Heart right ventricle (tissue), 16 donors: ENCODE measurements around the gene UBL7. TPM values are rescaled to one million over a fixed set of nuclear protein-coding genes. Genes with fewer than 3 reads are reported as not detected.

Experiments used
- ATAC-seq, 8 donors: fragments of 200-7000 bp; cut with Tn5 transposase; one replicate each; pipeline ENCODE4 v1.9.1; 2020; ENCODE audit warnings: mild to moderate bottlenecking in 8 of 8, moderate library complexity in 8 of 8, moderate number of reproducible peaks in 1 of 8
- DNase-seq, 2 donors: peaks; one replicate each; pipeline ENCODE4 v3.0.0-alpha.2; 2020
- H3K27ac ChIP-seq, 10 donors: fragments of 200-600 bp; sonication (generic) in 2 of 10; one replicate each; pipeline versions ENCODE4 v1.5.0 to v1.8.0; 2020 to 2022; ENCODE audit warnings: mild to moderate bottlenecking in 3 of 10
- H3K27me3 ChIP-seq, 7 donors: fragments of 200-600 bp; one replicate each; pipeline ENCODE4 v1.8.0; 2021 to 2022; ENCODE audit warnings: mild to moderate bottlenecking in 2 of 7
- H3K36me3 ChIP-seq, 9 donors: fragments of 200-600 bp; sonication (generic) in 1 of 9; one replicate each; pipeline versions ENCODE4 v1.5.0 to v1.8.0; 2020 to 2022; ENCODE audit warnings: mild to moderate bottlenecking in 2 of 9
- H3K4me1 ChIP-seq, 9 donors: fragments of 200-600 bp; sonication (generic) in 1 of 9; one replicate each; pipeline versions ENCODE4 v1.5.0 to v1.8.0; 2020 to 2022; ENCODE audit warnings: mild to moderate bottlenecking in 4 of 9
- H3K4me3 ChIP-seq, 10 donors: fragments of 200-600 bp; sonication (generic) in 2 of 10; one replicate each; pipeline versions ENCODE4 v1.5.0 to v1.8.0; 2020 to 2022; ENCODE audit warnings: mild to moderate bottlenecking in 7 of 10, moderate library complexity in 2 of 10
- H3K9me3 ChIP-seq, 11 donors: fragments of 200-600 bp in 10 of 11; sonication (generic) in 2 of 11; one replicate each; pipeline versions ENCODE4 v1.5.0 to v1.8.0; 2013 to 2022; ENCODE audit warnings: mild to moderate bottlenecking in 2 of 11, control low read depth in 1 of 11, moderate library complexity in 1 of 11
- WGBS, 2 donors: extraction: QIAGEN DNeasy Blood & Tissue Kit; methylation state at CpG; one replicate each; pipeline ENCODE4 v1.1.7; 2013; ENCODE audit warnings: inconsistent platforms in 1 of 2; 5-methylcytosine and 5-hydroxymethylcytosine counted together
- intact Hi-C, 10 donors: fragments of 100-400 bp; cut with DNase I; formaldehyde crosslinking; loops; one replicate each; pipeline versions ENCODE4 v1.11.1 to v1.14.2; 2022
- polyA plus RNA-seq, 2 donors: library from polyadenylated mRNA; stranded (reverse); fragments of 200-250 nt; gene quantifications; one replicate each; pipeline ENCODE4 v1.2.3, GENCODE V29; 2013
- total RNA-seq, 10 donors: library from RNA; stranded (reverse); fragmentation: NEBNext Ultra II Directional in 3 of 10; extraction: Animal tissue kit (Norgen Biotek cat#: 25700) in 3 of 10; gene quantifications; one replicate each; pipeline versions ENCODE4 v1.2.1 to v1.2.4, GENCODE V29; 2021 to 2023
- TF ChIP-seq, protein P1 (sequence below), 9 donors: fragments of 200-600 bp; sonication (generic) in 2 of 9; IDR thresholded peaks; one replicate each; pipeline versions ENCODE4 v1.5.0 to v1.8.0; 2021 to 2022; ENCODE audit warnings: antibody characterized with exemption in 9 of 9, mild to moderate bottlenecking in 5 of 9, moderate library complexity in 1 of 9
- donor health status: Arrhythmogenic right ventricular cardiomyopathy.
- donor health status: ischemic (EF 13 %, LVEDD 7.1; RV severe dilation, severe dysfunction).
- donor health status: healthy with polysubstance abuse.
- donor health status: DM: no; HTN: yes; CAD: no.
- donor health status: DM: no; HTN: no; CAD: no.
- donor health status: ischemic (EF 25% LVEDD 6.9; RV normal size, moderate dysfunction).
- donor health status: ischemic (EF 25% LVEDD 5.7; RV mildly dilated, moderate dysfunction).
- donor health status: healthy.
- donor health status: DM: yes; HTN: yes; CAD: no.
- donor health status: Ischemic cardiomyopathy.
- donor health status: ischemic (EF 35%, LVEDD 5.7; RV mildly dilated, moderate dysfunction).
- donor health status: nonischemic (EF 11% LVEDD 7.7; RV severe dilation, severe dysfunction).
- donor health status: DM: yes; HTN: yes; CAD: no.
- donor health status: PGD.
- donor health status: ischemic (EF 29% LVEDD 5.4; RV normal size, mild dysfunction).
- donor health status: nonischemic (EF 23%, LVEDD 6.1; RV moderate dilation, normal function).

UBL7 gene
- total and polyA plus RNA-seq, 12 donors, result 47.0 to 56.6 (median 52.1) TPM

GRCh38 chr15:74499366-74499765 lies 38.4 kb upstream of the UBL7 start:
- TF ChIP-seq, protein P1, sequence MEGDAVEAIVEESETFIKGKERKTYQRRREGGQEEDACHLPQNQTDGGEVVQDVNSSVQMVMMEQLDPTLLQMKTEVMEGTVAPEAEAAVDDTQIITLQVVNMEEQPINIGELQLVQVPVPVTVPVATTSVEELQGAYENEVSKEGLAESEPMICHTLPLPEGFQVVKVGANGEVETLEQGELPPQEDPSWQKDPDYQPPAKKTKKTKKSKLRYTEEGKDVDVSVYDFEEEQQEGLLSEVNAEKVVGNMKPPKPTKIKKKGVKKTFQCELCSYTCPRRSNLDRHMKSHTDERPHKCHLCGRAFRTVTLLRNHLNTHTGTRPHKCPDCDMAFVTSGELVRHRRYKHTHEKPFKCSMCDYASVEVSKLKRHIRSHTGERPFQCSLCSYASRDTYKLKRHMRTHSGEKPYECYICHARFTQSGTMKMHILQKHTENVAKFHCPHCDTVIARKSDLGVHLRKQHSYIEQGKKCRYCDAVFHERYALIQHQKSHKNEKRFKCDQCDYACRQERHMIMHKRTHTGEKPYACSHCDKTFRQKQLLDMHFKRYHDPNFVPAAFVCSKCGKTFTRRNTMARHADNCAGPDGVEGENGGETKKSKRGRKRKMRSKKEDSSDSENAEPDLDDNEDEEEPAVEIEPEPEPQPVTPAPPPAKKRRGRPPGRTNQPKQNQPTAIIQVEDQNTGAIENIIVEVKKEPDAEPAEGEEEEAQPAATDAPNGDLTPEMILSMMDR (IDR thresholded peaks at IDR 0.05), result no peak
- Histone ChIP-seq H3K9me3 (no peaks in the 10 kb centered on the region), H3K36me3 (no peaks in the 10 kb centered on the region), H3K4me1 (no peaks in the 10 kb centered on the region), H3K27me3 (no peaks in the 10 kb centered on the region), H3K4me3 (no peak overlapping the region), H3K27ac (no peak overlapping the region)
- DNase-seq (no peak), ATAC-seq (no peak)
- 90 to 96% methylated on average over 2 of the region's 2 CpGs for WGBS, 2 donors
- intact Hi-C loops, result loop anchor here in 1 of 10 donors (10.0 kb wide), 1 partner anchor 55 kb away; no protein-coding TSS in a partner anchor

DNA sequence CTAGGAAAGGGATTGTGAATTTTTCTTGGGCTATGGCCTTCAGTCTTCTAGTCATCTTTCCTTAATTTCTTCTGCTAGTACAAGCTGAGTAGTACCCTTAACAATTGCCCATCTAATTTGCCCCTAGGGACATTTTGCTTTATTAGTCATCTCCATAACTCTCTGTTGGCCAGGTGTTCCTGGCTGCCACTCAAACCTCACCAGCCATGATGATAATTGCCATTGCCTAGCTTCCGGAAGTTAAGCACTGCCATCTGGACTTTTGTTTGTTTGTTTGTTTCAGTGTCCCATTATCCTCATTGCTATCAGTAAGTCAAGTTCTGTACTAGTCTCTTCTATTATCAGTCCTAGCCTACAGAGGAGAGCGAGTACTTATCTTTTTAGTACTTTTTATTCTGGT lies 36.6 kb upstream of the UBL7 start:
- H3K9me3 ChIP-seq, result no peaks in the 10 kb centered on the region
- WGBS, 2 donors, result 59 to 65% methylated on average over 2 of the region's 2 CpGs
- no peaks in the 10 kb centered on the region for H3K4me1 ChIP-seq
- intact Hi-C loops, result loop anchor here in 1 of 10 donors (10.0 kb wide), 1 partner anchor 53 kb away; no protein-coding TSS in a partner anchor
- H3K4me3 ChIP-seq, result no peak overlapping the region
- TF ChIP-seq, protein P1 (IDR thresholded peaks at IDR 0.05), result no peak
- no peak for ATAC-seq
- H3K27ac ChIP-seq, result no peak overlapping the region
- H3K36me3 ChIP-seq, result no peaks in the 10 kb centered on the region
- DNase-seq, result no peak
- no peaks in the 10 kb centered on the region for H3K27me3 ChIP-seq

DNA sequence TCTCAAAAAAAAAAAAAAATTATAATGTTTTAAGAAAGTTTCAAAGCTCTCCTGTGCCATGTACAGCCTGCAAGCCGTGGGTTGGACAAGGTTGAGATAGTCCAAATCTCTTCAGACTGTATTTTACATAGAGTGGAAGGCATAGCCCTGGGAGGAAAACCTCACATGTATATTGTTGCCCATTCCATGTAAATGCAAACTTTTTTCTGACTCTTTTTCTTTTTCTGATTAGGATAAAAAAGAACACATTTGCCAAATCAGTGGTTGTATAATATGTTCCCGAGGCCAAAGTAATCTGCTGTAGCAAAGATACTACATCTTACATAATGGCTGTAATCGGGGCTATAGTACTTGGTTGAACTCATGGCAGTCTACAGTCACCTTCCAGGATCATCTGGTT lies 35.7 kb upstream of the UBL7 start:
- intact Hi-C loops, result loop anchor here in 1 of 10 donors (10.0 kb wide), 1 partner anchor 52 kb away; no protein-coding TSS in a partner anchor
- no peaks in the 10 kb centered on the region for H3K27me3 ChIP-seq
- no peaks in the 10 kb centered on the region for H3K4me1 ChIP-seq
- no peak overlapping the region for H3K27ac ChIP-seq
- peaks cover 0 to under 1% (median 0%) of the 10 kb centered on the region in 9 donors for H3K36me3 ChIP-seq
- DNase-seq, result no peak
- no peak overlapping the region for H3K4me3 ChIP-seq
- H3K9me3 ChIP-seq, result no peaks in the 10 kb centered on the region
- ATAC-seq, result no peak
- TF ChIP-seq, protein P1 (IDR thresholded peaks at IDR 0.05), result no peak
- 85 to 87% methylated on average over 3 of the region's 3 CpGs for WGBS, 2 donors

GRCh38 chr15:74490339-74490689 lies 29.4 kb upstream of the UBL7 start:
- no peak for DNase-seq
- peaks cover 0 to 3% (median 0%) of the 10 kb centered on the region in 9 donors for H3K36me3 ChIP-seq
- 97 to 98% methylated on average over 1 of the region's 1 CpG for WGBS, 2 donors
- no peaks in the 10 kb centered on the region for H3K4me1 ChIP-seq
- no peak for ATAC-seq
- no peaks in the 10 kb centered on the region for H3K27me3 ChIP-seq
- H3K4me3 ChIP-seq, result no peak overlapping the region
- no peak overlapping the region for H3K27ac ChIP-seq
- TF ChIP-seq, protein P1 (IDR thresholded peaks at IDR 0.05), result no peak
- intact Hi-C loops, result loop anchor here in 3 of 10 donors (2.0 to 10.0 kb wide), 4 partner anchors 46 to 118 kb away; no protein-coding TSS in a partner anchor
- H3K9me3 ChIP-seq, result no peaks in the 10 kb centered on the region
